ENCODE results near the gene LARGE1. TPM values are rescaled to one million over a fixed set of nuclear protein-coding genes. Genes with fewer than 3 reads are reported as not detected.

The LARGE1 gene
- total RNA-seq, 1 donor from 2014 or later: 81.2 TPM

DNA sequence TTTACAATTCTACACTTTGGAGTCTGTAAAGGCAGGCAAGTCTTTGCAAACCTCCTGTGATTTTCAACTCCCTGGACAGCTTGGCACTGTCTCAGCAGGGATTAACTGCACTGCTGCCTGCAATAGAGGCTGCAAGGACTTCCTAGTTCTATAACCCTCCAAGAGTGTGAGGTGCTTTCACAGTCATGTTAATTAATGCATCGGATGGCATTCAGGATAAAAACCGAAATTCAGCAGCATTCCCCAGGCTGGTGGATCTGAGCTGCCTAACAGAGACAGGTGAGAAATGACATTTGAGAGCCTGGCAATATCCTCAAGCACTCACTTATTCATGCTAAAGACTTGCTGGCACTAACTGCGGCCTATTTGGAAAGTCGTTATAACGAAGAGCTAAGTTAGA, 85.0 kb downstream of the LARGE1 start:
- no peak for DNase-seq
- TF ChIP-seq, protein P1, sequence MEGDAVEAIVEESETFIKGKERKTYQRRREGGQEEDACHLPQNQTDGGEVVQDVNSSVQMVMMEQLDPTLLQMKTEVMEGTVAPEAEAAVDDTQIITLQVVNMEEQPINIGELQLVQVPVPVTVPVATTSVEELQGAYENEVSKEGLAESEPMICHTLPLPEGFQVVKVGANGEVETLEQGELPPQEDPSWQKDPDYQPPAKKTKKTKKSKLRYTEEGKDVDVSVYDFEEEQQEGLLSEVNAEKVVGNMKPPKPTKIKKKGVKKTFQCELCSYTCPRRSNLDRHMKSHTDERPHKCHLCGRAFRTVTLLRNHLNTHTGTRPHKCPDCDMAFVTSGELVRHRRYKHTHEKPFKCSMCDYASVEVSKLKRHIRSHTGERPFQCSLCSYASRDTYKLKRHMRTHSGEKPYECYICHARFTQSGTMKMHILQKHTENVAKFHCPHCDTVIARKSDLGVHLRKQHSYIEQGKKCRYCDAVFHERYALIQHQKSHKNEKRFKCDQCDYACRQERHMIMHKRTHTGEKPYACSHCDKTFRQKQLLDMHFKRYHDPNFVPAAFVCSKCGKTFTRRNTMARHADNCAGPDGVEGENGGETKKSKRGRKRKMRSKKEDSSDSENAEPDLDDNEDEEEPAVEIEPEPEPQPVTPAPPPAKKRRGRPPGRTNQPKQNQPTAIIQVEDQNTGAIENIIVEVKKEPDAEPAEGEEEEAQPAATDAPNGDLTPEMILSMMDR (IDR thresholded peaks at IDR 0.05; ENCODE audit: partially characterized antibody, unreplicated experiment): no peak
- Mint-ChIP-seq H3K36me3 (ENCODE audit: unreplicated experiment) (no peaks in the 10 kb centered on the region), H3K4me3 (ENCODE audit: unreplicated experiment) (no peak overlapping the region), H3K9me3 (ENCODE audit: unreplicated experiment) (peaks cover 6% of the 10 kb centered on the region), H3K27me3 (ENCODE audit: unreplicated experiment) (peaks cover 7% of the 10 kb centered on the region), H3K4me1 (ENCODE audit: low read depth, unreplicated experiment) (peaks cover 23% of the 10 kb centered on the region), H3K27ac (ENCODE audit: unreplicated experiment) (no peak overlapping the region)

DNA sequence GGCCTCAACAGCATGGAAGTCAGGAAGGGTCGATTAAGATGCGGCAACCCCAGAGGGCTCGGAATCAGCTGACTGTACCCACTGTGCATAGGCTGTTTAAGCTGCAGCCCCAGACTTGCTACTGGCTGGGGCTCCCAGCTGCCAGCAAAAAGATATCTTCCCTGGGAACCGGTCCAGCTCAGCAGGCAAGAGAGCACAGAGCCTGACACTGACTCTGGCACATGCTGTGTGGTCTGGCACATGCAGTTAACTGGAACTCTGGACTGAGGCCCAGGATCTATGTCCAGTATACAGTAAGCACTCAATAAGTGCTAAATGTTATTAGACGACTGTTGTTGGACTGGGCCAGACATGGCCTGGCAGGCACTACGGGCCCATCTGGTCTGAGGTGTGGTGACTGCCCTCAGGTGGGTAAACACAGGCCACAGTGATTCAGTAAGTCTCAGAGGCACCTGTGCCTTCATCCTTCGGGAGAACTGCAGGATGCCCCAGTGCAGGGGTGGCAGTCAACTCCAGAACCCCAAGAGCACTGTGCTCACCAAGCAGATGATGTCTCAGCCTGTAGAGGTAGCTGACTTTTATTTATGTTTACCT, 87.6 kb downstream of the LARGE1 start:
- H3K9me3 Mint-ChIP-seq (ENCODE audit: unreplicated experiment): peaks cover 9% of the 10 kb centered on the region
- H3K36me3 Mint-ChIP-seq (ENCODE audit: unreplicated experiment): no peaks in the 10 kb centered on the region
- H3K4me1 Mint-ChIP-seq (ENCODE audit: low read depth, unreplicated experiment): peaks cover 29% of the 10 kb centered on the region
- H3K27me3 Mint-ChIP-seq (ENCODE audit: unreplicated experiment): peaks cover 11% of the 10 kb centered on the region
- DNase-seq: no peak
- TF ChIP-seq, protein P1 (IDR thresholded peaks at IDR 0.05; ENCODE audit: partially characterized antibody, unreplicated experiment): no peak
- no peak overlapping the region for H3K27ac Mint-ChIP-seq (ENCODE audit: unreplicated experiment)
- H3K4me3 Mint-ChIP-seq (ENCODE audit: unreplicated experiment): no peak overlapping the region

DNA sequence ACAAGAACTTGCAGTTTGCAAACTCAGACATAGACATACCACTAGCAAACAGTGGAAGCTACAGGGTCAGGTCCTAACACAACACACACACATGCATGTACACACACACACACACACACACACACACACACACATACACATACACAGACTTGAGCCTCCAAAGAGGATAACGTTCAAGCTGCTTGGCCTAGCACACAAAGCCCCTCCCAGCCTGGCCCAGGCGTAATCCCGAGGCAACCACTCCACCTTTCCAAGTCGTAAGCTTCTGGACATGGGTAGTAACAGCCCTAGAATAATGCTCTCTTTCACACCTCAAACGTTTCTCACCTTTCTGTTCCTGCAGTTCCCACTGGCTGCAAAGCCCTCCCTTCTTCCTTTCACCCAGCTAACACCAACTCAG, 88.6 kb downstream of the LARGE1 start:
- peak overlapping the region; percentile 36 for H3K27ac Mint-ChIP-seq (ENCODE audit: unreplicated experiment)
- H3K27me3 Mint-ChIP-seq (ENCODE audit: unreplicated experiment): peaks cover 11% of the 10 kb centered on the region
- DNase-seq: no peak
- peaks cover 9% of the 10 kb centered on the region for H3K9me3 Mint-ChIP-seq (ENCODE audit: unreplicated experiment)
- H3K4me3 Mint-ChIP-seq (ENCODE audit: unreplicated experiment): no peak overlapping the region
- H3K4me1 Mint-ChIP-seq (ENCODE audit: low read depth, unreplicated experiment): peaks cover 30% of the 10 kb centered on the region
- TF ChIP-seq, protein P1 (IDR thresholded peaks at IDR 0.05; ENCODE audit: partially characterized antibody, unreplicated experiment): no peak
- H3K36me3 Mint-ChIP-seq (ENCODE audit: unreplicated experiment): no peaks in the 10 kb centered on the region

DNA sequence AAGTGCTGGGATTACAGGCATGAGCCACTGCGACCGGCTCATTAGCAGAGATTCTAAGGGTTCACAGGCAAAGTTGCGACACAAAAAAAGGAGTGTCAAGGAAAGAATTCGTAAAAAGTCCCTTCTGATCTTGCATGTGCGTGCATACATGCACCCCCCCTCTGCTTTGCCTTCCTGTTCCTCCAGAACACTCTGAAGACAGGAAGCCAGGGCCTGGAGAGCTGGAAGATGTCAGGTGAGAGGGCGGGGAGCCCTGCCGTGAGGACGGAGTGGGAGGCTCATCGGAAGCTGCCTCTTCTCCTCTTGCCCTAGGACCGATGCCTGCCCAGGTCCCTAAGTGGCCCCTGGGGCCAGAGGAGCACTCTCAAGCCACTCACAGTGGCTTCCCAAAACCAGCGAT, 89.1 kb downstream of the LARGE1 start:
- TF ChIP-seq, protein P1 (IDR thresholded peaks at IDR 0.05; ENCODE audit: partially characterized antibody, unreplicated experiment): no peak
- no peaks in the 10 kb centered on the region for H3K36me3 Mint-ChIP-seq (ENCODE audit: unreplicated experiment)
- DNase-seq: no peak
- no peak overlapping the region for H3K27ac Mint-ChIP-seq (ENCODE audit: unreplicated experiment)
- H3K9me3 Mint-ChIP-seq (ENCODE audit: unreplicated experiment): peaks cover 9% of the 10 kb centered on the region
- no peak overlapping the region for H3K4me3 Mint-ChIP-seq (ENCODE audit: unreplicated experiment)
- peaks cover 29% of the 10 kb centered on the region for H3K4me1 Mint-ChIP-seq (ENCODE audit: low read depth, unreplicated experiment)
- peaks cover 11% of the 10 kb centered on the region for H3K27me3 Mint-ChIP-seq (ENCODE audit: unreplicated experiment)

DNA sequence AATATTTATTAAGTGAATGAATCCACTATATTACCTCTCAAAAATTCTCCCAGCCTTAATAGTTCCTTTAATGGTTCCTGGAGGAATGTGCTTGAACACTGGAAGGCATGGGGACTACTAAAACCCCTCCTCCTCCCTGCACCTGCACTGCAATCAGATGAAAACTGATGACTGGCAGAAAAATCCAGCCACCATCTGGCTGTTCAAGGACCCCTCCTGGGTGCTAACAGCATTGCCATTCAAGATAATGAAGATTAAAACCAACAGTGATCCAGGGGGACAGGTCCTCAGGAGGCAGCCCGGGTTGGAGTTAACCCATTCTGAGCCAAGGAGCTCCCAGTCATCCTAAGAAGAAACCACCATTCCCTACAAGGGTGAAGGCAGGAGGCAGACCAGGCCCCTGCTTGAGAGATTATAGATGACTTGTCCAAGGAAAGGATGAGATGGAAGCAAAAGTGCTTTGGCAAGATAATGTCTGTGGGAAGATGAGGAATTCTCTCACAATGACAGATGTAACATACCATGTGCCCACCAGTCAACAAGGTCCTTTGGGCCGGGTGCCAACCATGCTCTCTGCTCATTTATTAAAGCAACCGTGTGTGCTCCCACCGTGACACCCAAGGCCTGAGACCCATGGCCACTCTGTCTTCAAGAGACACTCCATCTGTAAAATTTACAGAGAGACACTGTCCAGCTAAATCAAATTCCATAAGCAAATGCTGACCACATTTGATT, 90.6 kb downstream of the LARGE1 start:
- DNase-seq: peak; percentile 33
- peaks cover 23% of the 10 kb centered on the region for H3K4me1 Mint-ChIP-seq (ENCODE audit: low read depth, unreplicated experiment)
- peaks cover 11% of the 10 kb centered on the region for H3K27me3 Mint-ChIP-seq (ENCODE audit: unreplicated experiment)

More for the DNA sequence above, 90.6 kb downstream of the LARGE1 start:
- Mint-ChIP-seq H3K27ac (ENCODE audit: unreplicated experiment) (peak overlapping the region; percentile 22), H3K9me3 (ENCODE audit: unreplicated experiment) (peaks cover 11% of the 10 kb centered on the region), H3K4me3 (ENCODE audit: unreplicated experiment) (no peak overlapping the region), H3K36me3 (ENCODE audit: unreplicated experiment) (no peaks in the 10 kb centered on the region)
- TF ChIP-seq, protein P1 (IDR thresholded peaks at IDR 0.05; ENCODE audit: partially characterized antibody, unreplicated experiment): no peak

Measured in glutamatergic neuron (in vitro differentiated cells).